ENCODE results near the gene KLHL15.
A peak's percentile ranks its signal among the peaks of the same experiment; 100 is the strongest.

KLHL15 gene, protein sequence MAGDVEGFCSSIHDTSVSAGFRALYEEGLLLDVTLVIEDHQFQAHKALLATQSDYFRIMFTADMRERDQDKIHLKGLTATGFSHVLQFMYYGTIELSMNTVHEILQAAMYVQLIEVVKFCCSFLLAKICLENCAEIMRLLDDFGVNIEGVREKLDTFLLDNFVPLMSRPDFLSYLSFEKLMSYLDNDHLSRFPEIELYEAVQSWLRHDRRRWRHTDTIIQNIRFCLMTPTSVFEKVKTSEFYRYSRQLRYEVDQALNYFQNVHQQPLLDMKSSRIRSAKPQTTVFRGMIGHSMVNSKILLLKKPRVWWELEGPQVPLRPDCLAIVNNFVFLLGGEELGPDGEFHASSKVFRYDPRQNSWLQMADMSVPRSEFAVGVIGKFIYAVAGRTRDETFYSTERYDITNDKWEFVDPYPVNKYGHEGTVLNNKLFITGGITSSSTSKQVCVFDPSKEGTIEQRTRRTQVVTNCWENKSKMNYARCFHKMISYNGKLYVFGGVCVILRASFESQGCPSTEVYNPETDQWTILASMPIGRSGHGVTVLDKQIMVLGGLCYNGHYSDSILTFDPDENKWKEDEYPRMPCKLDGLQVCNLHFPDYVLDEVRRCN

DNA sequence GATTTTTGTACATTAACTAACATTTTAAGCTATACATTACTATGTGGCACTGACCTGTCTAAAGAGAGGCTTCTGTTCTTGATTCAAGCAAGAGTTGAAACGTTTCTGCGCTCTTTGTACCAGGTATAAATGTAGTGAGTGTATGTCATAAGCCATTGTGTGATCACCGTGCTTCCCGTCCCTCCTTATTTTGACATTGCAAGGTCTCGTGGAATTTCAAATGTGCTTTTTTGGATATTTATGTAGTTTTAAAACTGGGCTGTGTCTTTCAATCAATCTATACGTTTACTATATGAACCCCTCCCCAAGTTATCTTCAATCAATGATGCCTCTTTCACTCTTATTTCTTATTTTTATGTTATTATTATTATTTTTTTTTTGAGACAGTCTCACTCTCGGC is at the start of gene KLHL15:
KLHL15 (minus strand) TSS at position 101 of the 400 bp plus-strand sequence. CDS start 20,493 bp downstream, outside the sequence.
- peak within 1 kb of the TSS; percentile 70 for H3K4me3 ChIP-seq (ENCODE audit: low read depth, low read length)
- H3K79me2 ChIP-seq: peaks cover 2% of the 10 kb centered on the region
- H3K9me3 ChIP-seq (ENCODE audit: control insufficient read depth, low read length): no peaks in the 10 kb centered on the region
- H3K9ac ChIP-seq: peak within 1 kb of the TSS; percentile 92
- H3K4me1 ChIP-seq: no peaks in the 10 kb centered on the region
- peak within 1 kb of the TSS; percentile 73 for H2AFZ ChIP-seq
- H3K36me3 ChIP-seq (ENCODE audit: control insufficient read depth, insufficient read depth, low read length): no peaks in the 10 kb centered on the region
- peak within 1 kb of the TSS; percentile 88 for H3K4me2 ChIP-seq (ENCODE audit: low read length)
- H3K27me3 ChIP-seq (ENCODE audit: control insufficient read depth, insufficient read depth, low read length): no peaks in the 10 kb centered on the region
- H3K27ac ChIP-seq: peak within 1 kb of the TSS; percentile 98
- TF ChIP-seq, protein P1, sequence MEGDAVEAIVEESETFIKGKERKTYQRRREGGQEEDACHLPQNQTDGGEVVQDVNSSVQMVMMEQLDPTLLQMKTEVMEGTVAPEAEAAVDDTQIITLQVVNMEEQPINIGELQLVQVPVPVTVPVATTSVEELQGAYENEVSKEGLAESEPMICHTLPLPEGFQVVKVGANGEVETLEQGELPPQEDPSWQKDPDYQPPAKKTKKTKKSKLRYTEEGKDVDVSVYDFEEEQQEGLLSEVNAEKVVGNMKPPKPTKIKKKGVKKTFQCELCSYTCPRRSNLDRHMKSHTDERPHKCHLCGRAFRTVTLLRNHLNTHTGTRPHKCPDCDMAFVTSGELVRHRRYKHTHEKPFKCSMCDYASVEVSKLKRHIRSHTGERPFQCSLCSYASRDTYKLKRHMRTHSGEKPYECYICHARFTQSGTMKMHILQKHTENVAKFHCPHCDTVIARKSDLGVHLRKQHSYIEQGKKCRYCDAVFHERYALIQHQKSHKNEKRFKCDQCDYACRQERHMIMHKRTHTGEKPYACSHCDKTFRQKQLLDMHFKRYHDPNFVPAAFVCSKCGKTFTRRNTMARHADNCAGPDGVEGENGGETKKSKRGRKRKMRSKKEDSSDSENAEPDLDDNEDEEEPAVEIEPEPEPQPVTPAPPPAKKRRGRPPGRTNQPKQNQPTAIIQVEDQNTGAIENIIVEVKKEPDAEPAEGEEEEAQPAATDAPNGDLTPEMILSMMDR (IDR thresholded peaks at IDR 0.05): no peak

DNA sequence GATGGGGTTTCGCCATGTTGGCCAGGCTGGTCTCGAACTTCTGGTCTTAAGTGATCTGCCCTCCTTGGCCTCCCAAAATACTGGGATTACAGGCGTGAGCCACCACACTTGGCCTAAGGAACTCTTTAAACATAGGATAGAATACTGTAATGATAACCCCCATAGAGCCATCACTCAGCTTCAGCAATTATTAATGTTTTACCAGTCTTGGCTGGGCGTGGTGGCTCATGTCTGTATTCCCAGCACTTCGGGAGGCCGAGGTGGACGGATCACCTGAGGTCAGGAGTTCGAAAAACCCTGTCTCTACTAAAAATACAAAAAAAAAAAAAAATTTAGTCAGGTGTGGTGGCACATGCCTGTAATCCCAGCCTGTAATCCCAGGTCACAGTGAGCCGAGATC is 42.9 kb upstream of the KLHL15 start:
- Histone ChIP-seq H3K36me3 (ENCODE audit: control insufficient read depth, insufficient read depth, low read length) (no peaks in the 10 kb centered on the region), H3K27me3 (ENCODE audit: control insufficient read depth, insufficient read depth, low read length) (no peaks in the 10 kb centered on the region), H3K4me1 (no peaks in the 10 kb centered on the region), H3K27ac (no peak overlapping the region), H3K79me2 (no peaks in the 10 kb centered on the region), H3K4me2 (ENCODE audit: low read length) (no peak overlapping the region), H2AFZ (no peak overlapping the region), H3K9me3 (ENCODE audit: control insufficient read depth, low read length) (no peaks in the 10 kb centered on the region), H3K9ac (no peak overlapping the region), H3K4me3 (ENCODE audit: low read depth, low read length) (no peak overlapping the region)
- TF ChIP-seq, protein P1 (IDR thresholded peaks at IDR 0.05): no peak

DNA sequence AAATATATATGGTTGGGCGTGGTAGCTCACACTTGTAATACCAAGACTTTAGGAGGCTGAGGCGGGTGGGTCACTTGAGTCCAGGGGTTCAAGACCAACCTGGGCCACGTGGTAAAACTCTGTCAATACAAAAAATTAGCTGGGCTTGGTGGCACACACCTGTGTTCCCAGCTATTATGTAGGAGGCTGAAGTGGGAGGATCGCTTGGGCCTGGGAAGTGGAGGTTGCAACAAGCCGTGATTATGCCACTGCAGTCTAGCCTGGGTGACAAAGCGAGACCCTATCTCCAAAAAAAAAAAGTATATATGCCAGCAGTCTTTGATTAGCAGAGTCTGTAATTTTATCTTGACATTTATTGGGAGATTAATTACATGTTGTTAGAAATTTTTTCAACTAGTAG is 36.5 kb upstream of the KLHL15 start:
- Histone ChIP-seq H3K9me3 (ENCODE audit: control insufficient read depth, low read length) (no peaks in the 10 kb centered on the region), H3K4me1 (no peaks in the 10 kb centered on the region), H3K9ac (no peak overlapping the region), H3K4me3 (ENCODE audit: low read depth, low read length) (no peak overlapping the region), H3K27me3 (ENCODE audit: control insufficient read depth, insufficient read depth, low read length) (no peaks in the 10 kb centered on the region), H2AFZ (no peak overlapping the region), H3K36me3 (ENCODE audit: control insufficient read depth, insufficient read depth, low read length) (no peaks in the 10 kb centered on the region), H3K4me2 (ENCODE audit: low read length) (no peak overlapping the region), H3K27ac (no peak overlapping the region), H3K79me2 (no peaks in the 10 kb centered on the region)
- TF ChIP-seq, protein P1 (IDR thresholded peaks at IDR 0.05): no peak

DNA sequence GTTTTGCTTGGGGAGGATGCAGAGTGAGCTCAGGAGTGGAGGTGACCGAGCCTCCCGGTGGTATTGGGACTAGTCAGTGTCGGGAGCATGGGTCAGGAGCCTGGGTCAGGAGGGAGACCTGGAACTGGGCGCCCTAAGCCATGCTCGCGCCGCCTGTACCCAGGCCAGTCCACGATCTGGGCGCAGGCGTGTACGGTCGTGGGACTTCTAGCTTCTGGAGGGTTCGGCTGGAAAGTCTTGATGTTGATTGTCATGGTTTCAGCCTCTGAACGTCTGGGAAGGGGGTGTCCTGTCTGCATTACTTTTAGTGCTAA is 28.0 kb upstream of the KLHL15 start:
- H3K4me2 ChIP-seq (ENCODE audit: low read length): peak overlapping the region; percentile 81
- H3K9ac ChIP-seq: no peak overlapping the region
- no peaks in the 10 kb centered on the region for H3K9me3 ChIP-seq (ENCODE audit: control insufficient read depth, low read length)
- no peaks in the 10 kb centered on the region for H3K27me3 ChIP-seq (ENCODE audit: control insufficient read depth, insufficient read depth, low read length)
- peak overlapping the region; percentile 89 for H2AFZ ChIP-seq
- TF ChIP-seq, protein P1 (IDR thresholded peaks at IDR 0.05): no peak
- no peaks in the 10 kb centered on the region for H3K4me1 ChIP-seq
- peak overlapping the region; percentile 83 for H3K4me3 ChIP-seq (ENCODE audit: low read depth, low read length)
- peaks cover 4% of the 10 kb centered on the region for H3K79me2 ChIP-seq
- no peaks in the 10 kb centered on the region for H3K36me3 ChIP-seq (ENCODE audit: control insufficient read depth, insufficient read depth, low read length)
- peak overlapping the region; percentile 94 for H3K27ac ChIP-seq
